Adrenal gland (tissue), 5 donors: ENCODE results near the gene PLA2G4D.
A peak's percentile ranks its signal among the peaks of the same experiment; 100 is the strongest.

Experiments used
- CTCF ChIP-seq, 6 experiments: fragments of 450-650 bp in 4 of 6; fragments of 200-600 bp in 2 of 6; sonication (generic) in 1 of 6; IDR thresholded peaks; 1 replicate in 5 of 6; 2 replicates in 1 of 6; pipeline versions ENCODE4 v1.5.1 to v1.8.0; 2016 to 2021; ENCODE audit warnings: antibody characterized with exemption in 6 of 6, mild to moderate bottlenecking in 2 of 6, moderate library complexity in 1 of 6
- POLR2A ChIP-seq, 2 donors: fragments of 450-650 bp; IDR thresholded peaks; one replicate each; pipeline ENCODE4 v1.6.1; 2017; ENCODE audit warnings: antibody characterized with exemption in 2 of 2, mild to moderate bottlenecking in 2 of 2, moderate library complexity in 1 of 2
- donor health status: DM: no; HTN: no; CAD: no.

GRCh38 chr15:42137461-42138261 lies 43.3 kb upstream of the PLA2G4D start:
- TF ChIP-seq POLR2A (IDR thresholded peaks at IDR 0.05) (no peak), CTCF (IDR thresholded peaks at IDR 0.05) (peak; percentile 51 to 65 (median 60))
